Upper lobe of right lung (tissue), 1 donor: ENCODE results near the gene ZNF805. TPM values are rescaled to one million over a fixed set of nuclear protein-coding genes. Genes with fewer than 3 reads are reported as not detected.
"Not testable (repeated sequence)": the region's sequence is repeated elsewhere in the genome, so short reads cannot be mapped to it uniquely, and the experiment has no call there.

Source experiments
- ATAC-seq: fragments of 200-7000 bp; cut with Tn5 transposase; one replicate; pipeline ENCODE4 v1.9.1; 2020; ENCODE audit warnings: mild to moderate bottlenecking, moderate library complexity
- DNase-seq: peaks from one replicate; pipeline ENCODE4 v3.0.0-alpha.2; 2020
- H3K27ac ChIP-seq: fragments of 200-600 bp; one replicate; pipeline ENCODE4 v1.8.0; 2022
- H3K27me3 ChIP-seq: fragments of 200-600 bp; one replicate; pipeline ENCODE4 v1.8.0; 2022; ENCODE audit warnings: mild to moderate bottlenecking
- H3K36me3 ChIP-seq: fragments of 200-600 bp; one replicate; pipeline ENCODE4 v1.8.0; 2022
- H3K4me1 ChIP-seq: fragments of 200-600 bp; one replicate; pipeline ENCODE4 v1.8.0; 2022
- H3K4me3 ChIP-seq: fragments of 200-600 bp; one replicate; pipeline ENCODE4 v1.8.0; 2022; ENCODE audit warnings: mild to moderate bottlenecking
- H3K9me3 ChIP-seq: fragments of 200-600 bp; one replicate; pipeline ENCODE4 v1.8.0; 2022
- intact Hi-C: fragments of 100-400 bp; cut with DNase I; formaldehyde crosslinking; loops from one replicate; pipeline ENCODE4 v1.11.0; 2022
- total RNA-seq: library from RNA; stranded (reverse); fragmentation: NEBNext Ultra II Directional; extraction: Animal tissue kit (Norgen Biotek cat#: 25700); gene quantifications from one replicate; pipeline ENCODE4 v1.2.1, GENCODE V29; 2021
- TF ChIP-seq, protein P1 (sequence below): fragments of 200-600 bp; IDR thresholded peaks from one replicate; pipeline ENCODE4 v1.8.0; 2022; ENCODE audit warnings: antibody characterized with exemption
- donor health status: DM: no; HTN: yes; CAD: no; lungs with severe emphysema.

ZNF805 gene
- total RNA-seq, 1 donor from 2014 or later = 14.6 TPM

DNA sequence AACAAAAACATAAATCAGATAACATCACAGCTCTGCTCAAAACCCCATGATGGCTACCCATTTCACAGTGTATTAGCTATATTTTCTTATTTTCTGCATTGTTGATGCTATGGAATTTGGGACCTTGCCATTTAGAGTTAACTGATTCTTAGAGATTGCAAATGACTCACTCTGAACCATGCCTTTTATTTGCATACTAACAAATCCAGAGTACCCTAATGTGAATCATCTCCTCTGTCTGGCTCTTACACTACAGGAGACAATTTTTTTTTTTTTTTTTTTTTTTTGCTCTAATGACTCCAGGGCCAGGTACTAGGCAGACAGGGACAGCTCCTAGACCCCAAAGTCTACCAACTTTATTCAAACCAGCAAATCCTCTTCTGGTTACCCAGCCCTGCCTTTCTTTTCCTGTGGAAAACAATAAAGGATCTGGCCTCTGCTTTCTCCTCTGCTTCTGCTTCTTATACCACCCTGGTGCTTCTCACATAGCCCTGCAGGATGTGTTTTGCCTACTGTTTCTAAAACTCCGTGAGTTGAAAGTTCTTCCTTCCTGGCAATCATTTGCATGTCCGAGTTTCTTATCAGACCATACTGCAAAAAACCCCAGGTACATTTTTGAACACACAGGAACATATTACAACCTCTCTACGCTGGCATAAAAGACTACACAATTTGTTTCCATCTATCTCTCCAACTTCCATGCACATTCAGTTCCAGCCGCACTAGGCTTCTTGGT, 29.3 kb downstream of the ZNF805 start:
- Histone ChIP-seq H3K4me1 (no peaks in the 10 kb centered on the region), H3K9me3 (no peaks in the 10 kb centered on the region), H3K36me3 (peaks cover 6% of the 10 kb centered on the region), H3K27ac (no peak overlapping the region), H3K4me3 (no peak overlapping the region), H3K27me3 (no peaks in the 10 kb centered on the region)
- no peak for ATAC-seq
- no peak for DNase-seq
- TF ChIP-seq, protein P1, sequence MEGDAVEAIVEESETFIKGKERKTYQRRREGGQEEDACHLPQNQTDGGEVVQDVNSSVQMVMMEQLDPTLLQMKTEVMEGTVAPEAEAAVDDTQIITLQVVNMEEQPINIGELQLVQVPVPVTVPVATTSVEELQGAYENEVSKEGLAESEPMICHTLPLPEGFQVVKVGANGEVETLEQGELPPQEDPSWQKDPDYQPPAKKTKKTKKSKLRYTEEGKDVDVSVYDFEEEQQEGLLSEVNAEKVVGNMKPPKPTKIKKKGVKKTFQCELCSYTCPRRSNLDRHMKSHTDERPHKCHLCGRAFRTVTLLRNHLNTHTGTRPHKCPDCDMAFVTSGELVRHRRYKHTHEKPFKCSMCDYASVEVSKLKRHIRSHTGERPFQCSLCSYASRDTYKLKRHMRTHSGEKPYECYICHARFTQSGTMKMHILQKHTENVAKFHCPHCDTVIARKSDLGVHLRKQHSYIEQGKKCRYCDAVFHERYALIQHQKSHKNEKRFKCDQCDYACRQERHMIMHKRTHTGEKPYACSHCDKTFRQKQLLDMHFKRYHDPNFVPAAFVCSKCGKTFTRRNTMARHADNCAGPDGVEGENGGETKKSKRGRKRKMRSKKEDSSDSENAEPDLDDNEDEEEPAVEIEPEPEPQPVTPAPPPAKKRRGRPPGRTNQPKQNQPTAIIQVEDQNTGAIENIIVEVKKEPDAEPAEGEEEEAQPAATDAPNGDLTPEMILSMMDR = no peak
- intact Hi-C loops = no loop called here

GRCh38 chr19:57271280-57271679, 30.8 kb downstream of the ZNF805 start:
- TF ChIP-seq, protein P1 = no peak
- intact Hi-C loops = no loop called here

DNA sequence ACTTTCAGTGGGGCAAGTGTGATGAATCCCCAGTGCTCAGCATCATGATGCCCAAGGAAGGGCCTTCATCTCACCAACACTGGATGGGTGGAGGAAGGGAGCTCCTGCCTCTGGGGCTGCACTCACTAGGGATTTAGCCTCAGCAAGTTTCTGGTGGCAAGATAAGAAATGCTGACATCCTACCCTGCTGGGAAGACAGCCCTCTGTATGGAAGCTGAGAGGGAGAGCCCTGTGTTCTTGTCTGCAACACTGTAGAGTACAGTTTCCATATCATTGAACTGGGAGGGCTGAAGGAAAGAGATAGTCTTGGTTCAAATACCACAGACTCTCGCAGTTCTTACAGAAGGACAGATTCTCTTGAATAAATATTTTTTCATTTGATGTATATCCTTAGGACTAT, 32.6 kb downstream of the ZNF805 start:
- TF ChIP-seq, protein P1 = no peak
- Histone ChIP-seq H3K4me3 (no peak overlapping the region), H3K27ac (no peak overlapping the region), H3K9me3 (no peaks in the 10 kb centered on the region), H3K36me3 (peaks cover 6% of the 10 kb centered on the region), H3K4me1 (no peaks in the 10 kb centered on the region), H3K27me3 (no peaks in the 10 kb centered on the region)
- intact Hi-C loops = no loop called here
- DNase-seq (no peak), ATAC-seq (no peak)

More at GRCh38 chr19:57271280-57271679, 30.8 kb downstream of the ZNF805 start:
- H3K9me3 ChIP-seq = no peaks in the 10 kb centered on the region
- peaks cover 6% of the 10 kb centered on the region for H3K36me3 ChIP-seq
- no peaks in the 10 kb centered on the region for H3K27me3 ChIP-seq
- no peak overlapping the region for H3K27ac ChIP-seq
- ATAC-seq (no peak), DNase-seq (no peak)
- no peaks in the 10 kb centered on the region for H3K4me1 ChIP-seq
- no peak overlapping the region for H3K4me3 ChIP-seq

DNA sequence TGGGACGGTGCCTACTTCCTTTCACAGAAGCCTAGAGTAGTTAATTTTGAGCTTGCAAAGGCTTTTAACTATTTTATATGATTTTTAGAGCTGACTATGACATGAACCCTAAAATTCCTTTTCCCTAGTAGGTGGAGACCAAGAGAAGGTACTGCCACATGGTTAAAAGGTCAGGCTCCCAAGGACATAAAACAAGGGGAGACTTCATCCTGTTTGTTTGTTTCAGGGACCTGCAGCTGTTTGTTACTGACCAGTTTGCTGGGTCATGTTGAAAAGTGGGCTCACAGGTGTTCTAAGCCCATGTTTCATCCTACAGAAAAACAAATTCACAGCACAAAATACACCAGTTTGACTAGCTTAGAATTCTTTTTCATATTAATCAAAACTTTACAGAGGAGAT, 36.0 kb downstream of the ZNF805 start:
- Histone ChIP-seq H3K4me3 (no peak overlapping the region), H3K4me1 (peaks cover 11% of the 10 kb centered on the region), H3K9me3 (no peaks in the 10 kb centered on the region), H3K36me3 (no peaks in the 10 kb centered on the region), H3K27ac (no peak overlapping the region), H3K27me3 (no peaks in the 10 kb centered on the region)
- ATAC-seq (no peak), DNase-seq (no peak)
- intact Hi-C loops = no loop called here
- TF ChIP-seq, protein P1 = no peak

GRCh38 chr19:57278481-57278880, 38.0 kb downstream of the ZNF805 start:
- ATAC-seq, H3K27ac ChIP-seq, DNase-seq, intact Hi-C loops, H3K9me3 ChIP-seq, H3K27me3 ChIP-seq, H3K4me3 ChIP-seq, H3K36me3 ChIP-seq: not testable (repeated sequence)
- peaks cover 25% of the 10 kb centered on the region for H3K4me1 ChIP-seq

GRCh38 chr19:57279418-57280164, 39.2 kb downstream of the ZNF805 start:
- ATAC-seq = peak; percentile 94
- peak overlapping the region; percentile 93 for H3K4me3 ChIP-seq
- intact Hi-C loops = no loop called here
- H3K9me3 ChIP-seq = no peaks in the 10 kb centered on the region
- TF ChIP-seq, protein P1 = peak; percentile 19
- peaks cover 8% of the 10 kb centered on the region for H3K36me3 ChIP-seq
- H3K4me1 ChIP-seq = peaks cover 25% of the 10 kb centered on the region
- H3K27me3 ChIP-seq = no peaks in the 10 kb centered on the region
- peak overlapping the region; percentile 99 for H3K27ac ChIP-seq
- DNase-seq = peak; percentile 93
